HG03521 (cell line): ENCODE data around the gene PTPRD.
"Not testable (repeated sequence)": the region's sequence is repeated elsewhere in the genome, so short reads cannot be mapped to it uniquely, and the experiment has no call there.

ENCODE experiments used
- ATAC-seq: cut with Tn5 transposase; IDR thresholded peaks from one replicate; pipeline ENCODE4 v1.9.1; 2021; ENCODE audit warnings: mild to moderate bottlenecking, moderate library complexity; ENCODE audit not compliant: unreplicated experiment

PTPRD gene

DNA sequence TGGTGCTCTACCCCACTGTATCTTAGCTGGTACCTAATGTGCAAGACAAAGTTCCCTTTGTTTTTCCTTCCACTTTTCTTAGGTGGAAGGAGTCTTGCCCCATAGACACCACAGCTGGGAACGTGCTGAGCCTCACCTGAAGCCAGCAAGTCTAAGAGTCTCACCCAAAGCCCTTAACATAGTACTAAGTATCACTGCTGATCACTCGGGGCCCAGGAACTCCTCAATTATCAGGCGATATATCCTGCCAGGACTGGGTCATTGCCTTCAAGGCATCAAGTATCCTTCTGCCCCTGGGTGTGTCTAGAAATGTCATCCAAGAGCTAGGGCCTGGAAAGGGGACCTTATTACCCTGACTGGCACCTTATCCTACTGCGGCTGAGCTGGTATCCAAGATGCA lies 123.9 kb downstream of the PTPRD start:
- no peak for ATAC-seq

DNA sequence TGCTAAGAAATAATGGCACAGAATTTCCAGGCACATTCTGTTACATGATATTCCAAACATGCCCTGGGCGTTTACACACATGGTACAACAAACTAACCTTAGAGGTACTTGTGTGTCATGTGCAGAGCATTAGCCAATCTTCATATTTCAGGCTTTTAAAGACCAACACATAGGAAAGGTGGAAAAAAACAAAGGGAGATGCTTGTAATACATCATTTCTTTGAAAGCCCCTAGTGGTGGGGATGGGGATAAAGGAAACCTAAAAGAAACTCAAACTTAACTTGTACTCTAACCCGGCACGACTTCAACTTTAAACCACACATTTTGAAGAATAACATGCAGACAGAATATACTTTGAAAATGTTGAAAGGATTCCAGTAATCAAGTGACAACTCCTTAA lies 133.6 kb downstream of the PTPRD start:
- no peak for ATAC-seq

DNA sequence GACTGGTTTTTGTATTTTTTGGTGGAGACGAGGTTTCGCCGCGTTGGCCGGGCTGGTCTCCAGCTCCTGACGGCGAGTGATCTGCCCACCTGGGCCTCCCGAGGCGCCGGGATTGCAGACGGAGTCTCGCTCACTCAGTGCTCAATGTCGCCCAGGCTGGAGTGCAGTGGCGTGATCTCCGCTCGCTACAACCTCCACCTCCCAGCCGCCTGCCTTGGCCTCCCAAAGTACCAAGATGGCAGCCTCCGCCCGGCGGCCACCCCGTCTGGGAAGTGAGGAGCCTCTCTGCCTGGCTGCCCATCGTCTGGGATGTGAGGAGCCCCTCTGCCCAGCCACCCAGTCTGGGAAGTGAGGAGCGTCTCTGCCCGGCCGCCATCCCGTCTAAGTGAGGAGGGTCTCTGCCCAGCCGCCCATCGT lies 163.6 kb downstream of the PTPRD start:
- ATAC-seq, result not testable (repeated sequence)

DNA sequence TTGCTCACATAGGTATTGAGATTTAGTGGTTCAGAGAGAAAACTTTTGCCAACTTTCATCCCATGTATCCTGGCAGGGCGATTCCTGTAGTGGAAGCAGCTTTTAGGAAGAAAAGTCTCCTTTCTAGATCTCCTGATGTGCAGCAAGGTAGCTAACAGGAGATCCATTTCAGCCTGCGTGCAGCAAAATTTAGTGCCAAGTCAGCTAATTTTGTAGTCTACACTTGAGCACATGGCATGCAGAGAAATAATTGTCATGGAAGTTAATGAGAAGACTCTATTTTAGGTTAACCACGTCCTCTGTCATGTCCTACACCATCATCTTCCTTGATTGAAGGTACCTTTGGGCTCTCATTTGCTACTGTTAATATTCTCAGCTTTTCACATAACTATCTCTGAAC lies 165.8 kb downstream of the PTPRD start:
- ATAC-seq, result no peak

DNA sequence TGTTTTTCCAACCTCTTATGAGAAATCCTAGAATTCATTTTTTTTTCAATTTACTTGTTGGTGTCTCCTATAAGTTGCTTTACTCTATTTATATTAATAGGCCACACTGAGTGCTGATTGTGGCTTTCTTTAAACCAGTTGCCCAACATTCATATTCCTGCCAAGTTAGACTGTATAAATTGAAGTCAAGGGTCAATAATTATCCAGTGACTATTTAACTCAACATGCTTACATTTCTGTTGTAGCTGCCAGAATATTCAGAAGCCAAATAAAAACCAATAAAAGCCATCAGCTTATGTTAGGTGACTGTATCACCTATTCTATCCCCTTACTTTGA lies 169.0 kb downstream of the PTPRD start:
- ATAC-seq, result no peak

DNA sequence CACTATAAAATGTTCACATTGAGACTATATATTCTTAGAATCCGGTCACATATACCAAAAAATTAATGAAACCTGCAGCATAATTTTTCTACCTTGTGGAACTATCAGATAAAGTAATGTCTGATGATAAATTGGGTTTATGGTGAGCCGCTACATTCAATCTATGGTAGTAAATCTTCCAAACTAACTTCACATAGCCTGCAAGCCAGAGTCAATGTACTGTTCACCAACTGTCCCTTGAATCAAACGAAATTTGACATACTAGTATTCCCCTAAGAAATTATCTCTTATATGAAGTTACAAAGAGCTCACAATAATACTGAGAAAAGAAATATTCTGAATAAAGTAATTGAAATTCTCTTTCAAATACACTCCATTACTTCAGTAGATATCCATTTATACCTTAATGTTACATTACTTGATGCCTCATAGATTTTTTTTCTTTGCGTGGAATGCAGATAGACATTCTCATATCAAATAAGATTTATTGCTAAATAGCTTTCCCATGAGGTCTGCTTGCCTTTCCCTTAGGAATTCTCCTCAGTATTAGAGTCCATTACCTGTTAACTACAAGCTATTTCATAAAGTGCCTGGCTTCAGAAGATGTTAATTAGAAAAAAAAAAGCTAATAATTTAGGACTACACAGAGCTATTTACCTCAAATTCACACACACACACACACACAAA lies 169.5 kb downstream of the PTPRD start:
- no peak for ATAC-seq

DNA sequence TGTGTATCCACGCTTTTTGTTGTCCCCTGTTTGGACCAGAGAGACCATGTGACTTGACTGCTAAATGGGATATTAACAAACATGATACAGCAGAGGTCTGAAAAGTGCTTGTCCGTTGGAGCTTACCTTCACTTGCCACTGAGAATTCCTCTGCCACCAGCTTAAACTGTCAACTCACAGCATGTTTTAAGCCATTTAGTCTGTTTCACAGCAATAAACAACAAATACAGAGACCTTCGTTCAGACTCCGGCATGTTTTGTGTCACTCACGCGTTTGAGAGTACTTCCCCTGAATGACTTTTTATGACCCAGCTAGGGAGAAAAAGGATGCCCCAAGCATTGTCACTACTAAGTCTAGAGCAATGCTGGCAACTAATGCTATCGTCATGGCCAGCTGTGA lies 173.8 kb downstream of the PTPRD start:
- ATAC-seq, result no peak

DNA sequence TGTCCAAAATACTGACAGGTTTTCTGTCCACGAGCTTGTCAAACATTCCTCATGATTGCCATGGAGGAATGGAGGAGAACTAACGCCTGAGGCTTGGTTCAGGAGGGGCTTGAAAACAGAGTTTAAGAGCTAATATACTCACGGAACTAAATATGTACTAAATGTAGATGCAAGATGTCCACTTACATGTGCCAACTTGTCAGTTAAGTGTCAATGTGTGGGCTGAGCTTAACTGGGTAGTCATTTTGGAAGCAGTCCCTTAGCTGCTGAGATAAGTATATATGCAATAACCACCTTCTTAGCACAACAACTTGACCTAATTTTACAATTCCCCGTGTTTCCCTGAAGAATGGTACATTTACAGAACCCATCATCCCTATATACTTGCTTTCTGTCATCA lies 176.0 kb downstream of the PTPRD start:
- no peak for ATAC-seq

DNA sequence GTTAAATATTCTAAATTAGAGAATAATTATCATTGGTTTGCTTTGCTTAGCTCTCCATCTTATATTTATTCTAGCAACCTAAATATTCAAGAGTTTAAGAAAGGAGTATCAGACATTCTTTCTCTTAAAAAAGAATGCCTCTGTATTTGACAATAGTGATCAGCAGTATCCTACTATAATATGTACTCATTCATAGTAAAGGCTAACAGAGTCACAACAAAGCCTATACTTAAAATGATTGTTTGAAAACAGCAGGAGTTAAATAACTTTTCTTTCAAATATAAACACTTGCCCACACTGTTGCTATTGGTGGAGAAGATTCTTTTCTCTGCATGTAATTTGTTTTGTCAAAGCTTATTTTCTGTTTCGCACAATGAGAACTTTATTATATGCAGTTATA lies 178.4 kb downstream of the PTPRD start:
- no peak for ATAC-seq

DNA sequence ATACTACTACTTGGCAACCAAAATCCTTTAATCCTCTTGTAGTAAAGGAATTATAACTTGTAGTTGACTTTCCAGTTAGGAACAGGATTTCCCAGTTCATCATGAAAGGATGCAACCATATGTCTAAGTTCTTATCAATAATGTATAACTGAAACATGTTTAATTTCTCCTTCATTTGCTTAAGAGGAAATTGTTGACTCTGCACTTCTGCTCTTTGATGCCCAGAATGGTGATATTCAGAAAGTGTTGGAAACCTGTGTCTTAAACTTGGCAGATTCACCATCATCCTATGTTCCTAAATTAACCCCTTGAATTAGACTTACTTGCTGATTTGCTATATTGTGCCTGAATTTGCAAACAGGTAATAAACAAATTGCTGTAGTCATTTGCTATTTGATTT lies 201.5 kb downstream of the PTPRD start:
- ATAC-seq, result no peak

DNA sequence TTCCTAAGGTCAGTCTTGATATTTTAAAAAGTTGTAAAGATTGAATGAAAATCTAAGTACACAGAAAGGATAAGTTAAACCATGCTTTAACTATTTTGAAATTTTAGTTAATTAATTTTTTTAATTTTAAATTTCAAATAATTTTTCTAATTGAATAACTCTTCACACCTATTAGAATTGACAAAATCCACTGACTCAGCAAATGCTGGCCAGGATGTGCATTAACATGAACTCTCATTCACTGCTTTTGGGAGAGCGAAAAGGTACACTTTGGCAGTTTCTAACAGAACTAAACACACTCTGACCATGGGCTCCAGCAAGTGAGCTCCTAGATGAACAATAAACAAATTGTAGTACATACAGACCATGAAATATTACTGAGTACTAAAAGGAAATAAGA lies 209.5 kb downstream of the PTPRD start:
- ATAC-seq, result no peak

DNA sequence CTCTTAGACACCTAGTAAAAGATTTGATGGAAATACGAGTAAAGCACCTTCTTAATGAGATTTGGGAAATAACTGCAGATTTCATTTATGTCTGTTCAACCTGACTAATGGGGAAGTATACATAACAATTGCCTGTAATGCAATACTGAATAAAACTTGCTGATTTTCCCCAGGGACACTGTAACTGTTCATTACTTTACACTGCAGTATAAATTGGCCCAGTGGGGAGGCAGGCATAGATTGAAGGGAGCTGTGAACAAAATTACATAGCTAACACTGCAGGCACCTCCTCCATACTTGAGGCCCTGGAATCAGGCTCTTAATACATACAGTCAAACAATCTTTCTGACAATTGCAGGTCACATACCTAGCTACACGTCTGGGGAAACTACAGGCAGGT lies 216.2 kb downstream of the PTPRD start:
- no peak for ATAC-seq

DNA sequence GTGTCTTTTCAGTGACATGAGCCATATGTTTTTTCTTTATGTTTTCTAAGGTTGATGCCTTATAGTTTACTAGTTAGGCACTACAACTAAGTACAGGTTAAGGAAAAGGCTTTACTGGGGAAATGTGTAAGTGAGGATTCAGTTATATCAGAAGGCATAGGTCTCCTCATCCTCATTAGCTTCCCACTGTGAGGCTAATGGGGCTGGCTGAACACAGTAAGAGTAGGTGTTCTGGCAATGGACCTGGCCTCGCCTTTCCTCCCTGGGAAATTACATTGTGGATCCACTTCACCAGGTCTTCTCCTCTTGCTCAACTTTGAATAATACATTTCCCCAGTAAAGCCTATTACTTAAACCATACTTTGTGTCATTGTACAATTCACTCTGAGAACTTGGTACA lies 225.5 kb downstream of the PTPRD start:
- ATAC-seq, result no peak

DNA sequence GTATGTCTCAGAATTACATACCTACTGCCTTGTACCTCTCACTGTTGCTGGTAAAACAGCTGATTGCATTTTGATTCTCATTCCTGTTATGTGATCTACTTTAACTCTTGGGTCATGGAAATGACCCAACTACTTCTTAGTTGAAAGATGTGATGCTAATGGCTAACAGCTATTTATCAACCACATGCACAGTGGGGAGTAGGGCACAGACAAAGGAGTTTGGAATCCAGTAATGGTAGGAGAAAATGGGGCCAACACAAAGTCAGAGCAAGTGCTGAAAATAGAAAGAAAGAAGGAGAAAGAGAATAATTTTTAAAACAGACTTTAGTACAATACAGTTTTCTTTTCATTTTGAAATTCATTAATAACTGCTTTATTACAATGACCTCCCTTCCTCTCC lies 241.0 kb downstream of the PTPRD start:
- ATAC-seq, result no peak

DNA sequence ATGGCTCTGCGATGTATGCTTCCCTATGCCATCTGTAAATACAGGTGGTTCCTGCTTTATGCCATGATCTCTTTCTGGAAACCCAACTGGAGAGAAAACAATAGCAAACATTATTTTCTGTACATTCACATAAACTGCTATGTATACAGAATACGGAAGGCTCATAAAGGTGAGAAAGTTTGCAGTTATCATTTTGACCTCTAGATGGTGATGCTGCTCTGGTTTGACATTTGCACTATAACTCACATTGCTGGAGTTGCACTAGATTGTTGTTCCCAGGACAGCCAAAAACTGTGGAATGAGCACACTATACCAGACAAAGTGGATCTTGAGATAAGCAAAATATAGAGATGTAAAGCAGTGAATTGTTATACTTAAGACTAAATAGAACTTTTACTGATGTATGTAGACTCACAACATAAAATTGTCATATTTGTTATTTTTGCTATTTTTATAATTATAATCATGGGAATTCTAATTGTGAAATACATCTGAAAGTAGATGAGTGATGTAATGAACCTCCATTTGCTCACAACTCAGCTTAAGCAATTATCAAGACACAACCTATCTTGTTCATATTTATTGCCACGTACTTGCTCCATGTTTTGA lies 246.5 kb downstream of the PTPRD start:
- peak; percentile 70 for ATAC-seq

DNA sequence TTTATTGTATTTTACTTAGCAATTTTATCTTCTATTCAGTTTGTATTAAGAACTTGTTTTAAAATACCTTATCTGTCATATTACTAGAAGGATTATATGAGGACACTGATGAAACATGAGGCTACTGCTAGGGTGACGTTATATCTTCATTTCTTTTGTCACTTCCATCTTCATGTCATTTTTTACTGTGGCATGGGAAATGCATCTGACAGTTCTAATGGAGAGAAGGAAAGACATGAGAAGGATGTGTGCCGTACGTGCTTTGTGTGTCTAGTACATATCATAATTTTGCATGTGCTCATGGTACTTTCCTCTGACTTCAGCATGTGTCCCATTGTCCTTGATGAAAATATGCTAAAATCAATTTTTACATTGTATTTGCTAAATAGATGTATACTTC lies 258.2 kb downstream of the PTPRD start:
- no peak for ATAC-seq

DNA sequence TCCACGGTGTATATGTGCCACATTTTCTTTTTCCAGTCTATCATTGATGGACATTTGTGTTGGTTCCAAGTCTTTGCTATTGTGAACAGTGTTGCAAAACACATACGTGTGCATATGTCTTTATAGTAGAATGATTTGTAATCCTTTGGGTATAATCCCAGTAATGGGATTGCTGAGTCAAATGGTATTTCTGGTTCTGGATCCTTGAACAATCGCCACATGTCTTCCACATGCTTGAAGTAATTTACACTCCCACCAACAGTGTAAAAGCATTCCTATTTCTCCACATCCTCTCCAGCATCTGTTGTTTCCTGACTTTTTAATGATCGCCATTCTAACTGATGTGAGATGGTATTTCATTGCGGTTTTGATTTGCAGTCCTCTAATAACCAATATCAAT lies 267.2 kb downstream of the PTPRD start:
- not testable (repeated sequence) for ATAC-seq

DNA sequence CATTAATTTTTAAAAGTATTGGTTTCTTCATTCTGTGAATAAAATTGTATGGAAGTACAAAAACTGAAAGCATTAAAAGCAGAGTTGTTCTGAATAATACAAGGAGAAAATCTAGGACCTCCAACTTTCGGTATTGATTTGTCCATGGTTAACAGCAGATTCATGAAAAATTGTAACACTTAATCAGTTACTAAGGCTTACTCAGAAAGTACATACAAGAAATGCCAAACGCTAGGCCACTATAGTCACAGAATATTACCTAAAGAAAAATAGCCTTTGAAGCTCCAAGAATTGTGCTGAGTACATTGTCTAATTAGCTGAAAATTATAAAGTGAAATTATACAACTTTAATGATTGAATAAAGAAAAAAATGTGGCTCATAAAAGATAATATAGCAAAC lies 271.7 kb downstream of the PTPRD start:
- ATAC-seq, result no peak

DNA sequence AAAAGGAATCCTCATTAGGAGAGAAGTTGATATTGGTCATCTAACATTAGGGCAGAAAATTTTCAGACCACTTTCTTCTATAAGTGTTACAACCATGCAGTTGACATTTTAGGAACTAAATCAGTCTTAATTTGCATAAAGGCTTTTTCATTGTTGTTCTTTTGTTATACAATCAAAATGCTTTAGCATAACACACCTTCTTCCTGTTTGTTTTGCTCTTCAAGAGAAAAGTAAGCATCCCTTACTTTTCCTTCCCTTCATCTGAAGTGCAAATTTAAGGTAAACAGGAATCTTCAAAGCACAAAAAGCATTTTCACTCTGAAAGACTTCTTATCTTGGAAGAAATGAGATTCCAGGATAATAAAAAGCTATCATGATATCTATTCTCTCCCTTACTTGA lies 273.6 kb downstream of the PTPRD start:
- ATAC-seq, result no peak

DNA sequence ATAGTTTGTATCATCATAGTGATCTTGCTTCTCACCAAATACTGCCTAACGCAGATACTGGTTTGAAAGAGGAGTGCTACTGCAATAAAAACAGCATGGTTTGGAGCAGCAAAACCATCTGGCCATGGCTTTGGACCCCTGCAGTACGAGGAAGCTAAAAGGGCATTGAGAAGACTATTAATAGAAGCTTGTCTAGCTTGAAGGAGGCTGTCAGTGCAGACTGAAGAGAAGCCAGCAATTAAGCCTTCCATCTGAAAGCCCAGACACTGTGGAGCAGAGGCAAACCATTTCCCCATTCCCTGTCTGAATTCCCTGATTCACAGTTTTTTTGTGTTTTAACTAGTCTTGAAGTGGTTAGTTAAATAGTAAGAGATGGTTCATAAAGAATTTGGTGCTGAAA lies 281.6 kb downstream of the PTPRD start:
- ATAC-seq, result no peak

DNA sequence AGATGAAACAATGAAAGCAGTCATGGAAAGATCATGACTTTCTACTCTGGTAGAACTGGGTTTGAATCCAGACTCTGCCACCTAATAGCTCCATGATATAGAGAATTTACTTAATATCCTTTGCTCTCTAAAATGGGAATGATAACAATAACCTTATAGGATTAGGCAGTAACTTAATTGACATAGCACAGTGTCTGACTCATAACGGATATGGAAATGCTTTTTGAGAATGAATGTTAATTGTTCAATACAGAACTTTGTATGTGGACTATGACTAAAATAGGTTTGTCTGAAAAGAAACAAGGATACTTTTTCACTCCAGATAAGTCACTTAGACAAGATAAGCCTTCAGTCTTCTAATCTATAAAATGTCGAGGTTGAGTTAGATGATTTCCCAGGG lies 330.7 kb downstream of the PTPRD start:
- ATAC-seq, result no peak

DNA sequence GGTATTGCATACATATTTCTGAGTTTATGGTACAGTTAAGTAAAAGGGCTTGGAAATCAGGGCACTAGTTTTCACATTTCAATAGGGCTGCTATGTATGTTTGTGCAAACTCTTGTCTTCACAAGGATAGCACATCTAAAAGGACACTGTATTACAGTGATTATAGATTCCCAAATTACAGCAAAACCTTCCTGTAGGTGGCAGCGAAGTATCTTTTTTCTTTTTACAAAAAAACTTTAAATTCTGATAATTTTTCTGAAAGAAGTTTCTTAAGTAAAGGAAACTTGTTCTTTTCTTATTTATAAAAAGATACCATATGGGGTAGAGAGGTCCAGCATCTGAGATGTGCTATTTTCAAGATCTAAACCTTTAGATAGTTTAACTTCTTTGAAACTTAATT lies 337.8 kb downstream of the PTPRD start:
- no peak for ATAC-seq

DNA sequence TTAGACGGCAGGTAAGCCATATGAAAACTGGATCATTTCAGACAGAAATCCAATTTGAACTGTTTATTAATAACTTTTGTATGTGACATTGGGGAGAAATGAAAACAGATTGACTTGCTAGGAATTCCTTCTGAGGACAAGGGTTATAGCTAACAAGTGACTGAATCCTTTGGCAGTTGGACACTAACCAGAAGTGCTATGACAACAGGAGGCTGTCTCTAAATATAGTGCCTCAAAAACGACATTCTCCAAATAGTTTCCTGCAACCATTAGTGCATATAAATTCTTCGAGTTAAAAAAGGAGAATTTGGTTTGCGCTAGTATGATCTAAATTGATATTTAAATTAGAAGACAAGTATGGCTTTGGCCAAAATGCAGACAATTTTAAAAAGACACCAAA lies 338.6 kb downstream of the PTPRD start:
- no peak for ATAC-seq
